Stimulated activated CD8-positive, alpha-beta memory T cell treated with anti-CD3 and anti-CD28 coated beads, Interleukin-7, amount 100 ng/mL, for 48 hours (primary cell): ENCODE data around the gene UTF1.

Source experiments
- DNase-seq, 2 donors: peaks; one replicate each; pipeline ENCODE4 v3.0.0-alpha.2; 2020; ENCODE audit warnings: low read depth in 1 of 2; ENCODE audit errors: extremely low read depth in 1 of 2

The UTF1 gene

GRCh38 chr10:133242611-133243356, 12.8 kb downstream of the UTF1 start:
- DNase-seq: no peak

- no peak for DNase-seq
These were observed 13.6 kb downstream of the UTF1 start for GRCh38 chr10:133243593-133243992.

GRCh38 chr10:133245439-133246235, 15.6 kb downstream of the UTF1 start:
- DNase-seq: no peak

GRCh38 chr10:133246236-133246626, 16.2 kb downstream of the UTF1 start:
- DNase-seq: no peak

- DNase-seq: no peak
These were observed 17.8 kb downstream of the UTF1 start for GRCh38 chr10:133247681-133248333.

- DNase-seq: no peak
These were observed 18.3 kb downstream of the UTF1 start for GRCh38 chr10:133248334-133248715.

- DNase-seq: no peak
These were observed 19.2 kb downstream of the UTF1 start for GRCh38 chr10:133249094-133249780.

- DNase-seq: no peak
These were observed 20.1 kb downstream of the UTF1 start for GRCh38 chr10:133249975-133250754.

- no peak for DNase-seq
These were observed 21.6 kb downstream of the UTF1 start for GRCh38 chr10:133251388-133252222.

GRCh38 chr10:133252223-133252552, 22.2 kb downstream of the UTF1 start:
- DNase-seq: no peak

GRCh38 chr10:133253361-133253955, 23.4 kb downstream of the UTF1 start:
- DNase-seq: no peak

- DNase-seq: no peak
These were observed 24.6 kb downstream of the UTF1 start for GRCh38 chr10:133254421-133255120.

GRCh38 chr10:133255323-133255722, 25.3 kb downstream of the UTF1 start:
- no peak for DNase-seq

- no peak for DNase-seq
These were observed 27.6 kb downstream of the UTF1 start for GRCh38 chr10:133257489-133258065.

GRCh38 chr10:133258066-133258817, 28.2 kb downstream of the UTF1 start:
- peak in 1 of 2 donors; percentile 49 for DNase-seq

GRCh38 chr10:133258818-133259601, 29.0 kb downstream of the UTF1 start:
- peak; percentile 83 to 98 for DNase-seq

- no peak for DNase-seq
These were observed 29.6 kb downstream of the UTF1 start for GRCh38 chr10:133259602-133259989.
